ENCODE results near the gene RBM15B. TPM values are rescaled to one million over a fixed set of nuclear protein-coding genes. Genes with fewer than 3 reads are reported as not detected.

Gene RBM15B
- total and polyA plus RNA-seq, 7 donors: 9.6 to 29.5 (median 19.5) TPM

GRCh38 chr3:51382076-51382745 lies 8.9 kb upstream of the RBM15B start:
- no peak overlapping the region for H3K4me3 ChIP-seq
- H3K9me3 ChIP-seq: no peaks in the 10 kb centered on the region
- peaks cover 0 to 28% (median 27%) of the 10 kb centered on the region in 4 donors for H3K4me1 ChIP-seq
- DNase-seq: no peak
- TF ChIP-seq, protein P1, sequence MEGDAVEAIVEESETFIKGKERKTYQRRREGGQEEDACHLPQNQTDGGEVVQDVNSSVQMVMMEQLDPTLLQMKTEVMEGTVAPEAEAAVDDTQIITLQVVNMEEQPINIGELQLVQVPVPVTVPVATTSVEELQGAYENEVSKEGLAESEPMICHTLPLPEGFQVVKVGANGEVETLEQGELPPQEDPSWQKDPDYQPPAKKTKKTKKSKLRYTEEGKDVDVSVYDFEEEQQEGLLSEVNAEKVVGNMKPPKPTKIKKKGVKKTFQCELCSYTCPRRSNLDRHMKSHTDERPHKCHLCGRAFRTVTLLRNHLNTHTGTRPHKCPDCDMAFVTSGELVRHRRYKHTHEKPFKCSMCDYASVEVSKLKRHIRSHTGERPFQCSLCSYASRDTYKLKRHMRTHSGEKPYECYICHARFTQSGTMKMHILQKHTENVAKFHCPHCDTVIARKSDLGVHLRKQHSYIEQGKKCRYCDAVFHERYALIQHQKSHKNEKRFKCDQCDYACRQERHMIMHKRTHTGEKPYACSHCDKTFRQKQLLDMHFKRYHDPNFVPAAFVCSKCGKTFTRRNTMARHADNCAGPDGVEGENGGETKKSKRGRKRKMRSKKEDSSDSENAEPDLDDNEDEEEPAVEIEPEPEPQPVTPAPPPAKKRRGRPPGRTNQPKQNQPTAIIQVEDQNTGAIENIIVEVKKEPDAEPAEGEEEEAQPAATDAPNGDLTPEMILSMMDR (IDR thresholded peaks at IDR 0.05): no peak
- TF ChIP-seq EP300 (IDR thresholded peaks at IDR 0.05) (no peak), POLR2AphosphoS5 (IDR thresholded peaks at IDR 0.05) (no peak), POLR2A (IDR thresholded peaks at IDR 0.05) (no peak)
- WGBS, 2 donors: 95 to 96% methylated on average over 4 of the region's 4 CpGs
- H3K27me3 ChIP-seq: no peaks in the 10 kb centered on the region
- intact Hi-C loops (cut with DNase I): loop anchor here (10.0 kb wide), 2 partner anchors 707 to 1057 kb away; partner anchors contain the start of genes DOCK3, HYAL2 and TUSC2
- H3K36me3 ChIP-seq: peaks cover 0 to under 1% (median 0%) of the 10 kb centered on the region in 4 donors
- no peak overlapping the region for H3K27ac ChIP-seq

DNA sequence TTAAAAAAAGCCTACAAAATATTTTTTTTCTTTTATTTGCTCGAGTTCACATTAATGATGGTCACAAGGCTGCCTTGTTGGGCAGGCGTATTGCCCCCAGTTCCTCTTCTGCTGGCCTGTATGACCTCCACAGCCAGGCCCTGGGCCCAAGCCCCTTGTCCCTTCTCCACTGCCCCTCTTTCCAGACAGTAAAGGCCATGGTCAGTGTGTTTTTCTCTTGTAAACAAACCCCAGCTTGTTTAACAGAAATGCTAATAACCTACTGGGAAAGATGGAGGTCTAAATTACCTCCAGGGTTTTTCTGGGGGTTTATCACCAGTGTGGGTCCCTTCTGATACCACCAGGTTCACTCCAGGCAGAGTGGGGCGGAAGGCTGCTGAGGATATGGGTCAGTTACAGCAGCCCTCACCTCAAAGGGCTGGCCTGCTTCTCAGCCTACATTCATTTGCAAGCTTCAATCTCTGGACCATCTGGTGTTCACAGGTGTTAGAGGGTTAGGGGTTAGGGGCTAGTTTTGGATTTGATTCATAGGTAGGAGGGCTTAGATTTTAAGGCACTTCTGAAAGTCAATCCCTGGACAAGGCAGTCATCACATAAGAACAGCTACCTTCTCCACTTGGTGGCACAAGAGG lies 8.0 kb upstream of the RBM15B start:
- no peak for DNase-seq
- intact Hi-C loops (cut with DNase I): loop anchor here (10.0 kb wide), 2 partner anchors 708 to 1058 kb away; partner anchors contain the start of genes DOCK3, HYAL2 and TUSC2
- H3K36me3 ChIP-seq: peaks cover 0 to 9% (median under 1%) of the 10 kb centered on the region in 4 donors

GRCh38 chr3:51384055-51384725 lies 6.9 kb upstream of the RBM15B start:
- 0 to 1% methylated on average over 29 of the region's 29 CpGs for WGBS, 2 donors
- DNase-seq: peak; percentile 73
- Histone ChIP-seq H3K9me3 (no peaks in the 10 kb centered on the region), H3K36me3 (peaks cover 0 to 20% (median 8%) of the 10 kb centered on the region in 4 donors), H3K27me3 (no peaks in the 10 kb centered on the region), H3K27ac (peak overlapping the region; percentile 84 to 96 (median 92)), H3K4me3 (peak overlapping the region; percentile 59 to 91 (median 83)), H3K4me1 (peaks cover 0 to 39% (median 35%) of the 10 kb centered on the region in 4 donors)
- intact Hi-C loops (cut with DNase I): loop anchor here (2.0 to 10.0 kb wide), 4 partner anchors 117 to 1059 kb away; partner anchors contain the start of genes DCAF1, DOCK3, HYAL2 and MAPKAPK3
- TF ChIP-seq, protein P1 (IDR thresholded peaks at IDR 0.05): no peak
- TF ChIP-seq EP300 (IDR thresholded peaks at IDR 0.05) (no peak), POLR2AphosphoS5 (IDR thresholded peaks at IDR 0.05) (no peak), POLR2A (IDR thresholded peaks at IDR 0.05) (no peak)

More for the DNA sequence above, 8.0 kb upstream of the RBM15B start:
- TF ChIP-seq EP300 (IDR thresholded peaks at IDR 0.05) (no peak), POLR2AphosphoS5 (IDR thresholded peaks at IDR 0.05) (no peak), POLR2A (IDR thresholded peaks at IDR 0.05) (no peak)
- TF ChIP-seq, protein P1 (IDR thresholded peaks at IDR 0.05): no peak
- no peaks in the 10 kb centered on the region for H3K27me3 ChIP-seq
- H3K27ac ChIP-seq: no peak overlapping the region
- 97% methylated on average over 3 of the region's 3 CpGs for WGBS, 2 donors
- H3K4me3 ChIP-seq: no peak overlapping the region
- peaks cover 0 to 37% (median 34%) of the 10 kb centered on the region in 4 donors for H3K4me1 ChIP-seq
- no peaks in the 10 kb centered on the region for H3K9me3 ChIP-seq

DNA sequence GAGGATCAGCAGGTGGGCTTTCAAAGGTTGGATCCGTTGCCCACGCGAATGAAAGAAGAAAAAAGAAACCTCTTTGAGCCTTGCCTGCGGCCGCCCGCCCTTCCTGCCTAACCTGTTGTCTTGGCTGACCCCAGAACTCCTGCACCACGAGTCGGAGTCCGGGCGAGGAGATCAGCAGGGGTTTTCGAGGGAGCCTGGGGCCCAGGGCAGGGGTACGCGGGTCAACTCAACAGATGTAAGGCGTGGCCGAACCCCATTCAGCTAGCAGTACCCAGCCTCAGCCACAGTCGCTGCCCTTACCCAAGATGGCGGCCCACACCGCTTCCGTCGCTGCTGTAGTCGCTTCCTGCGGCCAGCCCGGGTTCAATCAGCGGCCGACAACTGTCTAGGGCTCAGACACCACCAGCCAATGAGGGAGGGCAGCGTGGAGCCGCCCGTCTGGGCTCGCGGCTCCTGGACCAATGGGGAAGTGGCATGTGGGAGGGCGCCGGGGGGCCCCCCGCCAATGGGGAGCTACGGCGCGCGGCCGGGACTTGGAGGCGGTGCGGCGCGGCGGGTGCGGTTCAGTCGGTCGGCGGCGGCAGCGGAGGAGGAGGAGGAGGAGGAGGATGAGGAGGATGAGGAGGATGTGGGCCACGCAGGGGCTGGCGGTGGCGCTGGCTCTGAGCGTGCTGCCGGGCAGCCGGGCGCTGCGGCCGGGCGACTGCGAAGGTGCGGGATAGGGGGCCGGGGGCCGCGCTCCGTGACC lies 6.2 kb upstream of the RBM15B start, which contains the start of gene MANF:
TSS of gene MANF (plus strand) at position 566 of the 748 bp plus-strand sequence. CDS start at position 618, 52 bp downstream.
- peak; percentile 99 for DNase-seq
- WGBS, 2 donors: 0 to 1% methylated on average over 65 of the region's 65 CpGs
- no peaks in the 10 kb centered on the region for H3K27me3 ChIP-seq
- TF ChIP-seq EP300 (IDR thresholded peaks at IDR 0.05) (no peak), POLR2AphosphoS5 (IDR thresholded peaks at IDR 0.05) (peak; percentile 39 to 90 (median 81)), POLR2A (IDR thresholded peaks at IDR 0.05) (peak; percentile 24 to 51)
- TF ChIP-seq, protein P1 (IDR thresholded peaks at IDR 0.05): no peak
- peaks cover 0 to 42% (median 35%) of the 10 kb centered on the region in 4 donors for H3K4me1 ChIP-seq
- H3K36me3 ChIP-seq: peaks cover 0 to 20% (median 8%) of the 10 kb centered on the region in 4 donors
- H3K4me3 ChIP-seq: peak within 1 kb of the TSS; percentile 59 to 91 (median 83)
- intact Hi-C loops (cut with DNase I): loop anchor here (2.0 to 10.0 kb wide), 6 partner anchors 116 to 1060 kb away; partner anchors contain the start of genes C3orf18, DCAF1, DOCK3 and HEMK1
- H3K27ac ChIP-seq: peak within 1 kb of the TSS; percentile 84 to 96 (median 92)
- H3K9me3 ChIP-seq: no peaks in the 10 kb centered on the region
